NCI-H1048 (cell line): ENCODE data around the gene PPIL4.

ENCODE experiments used
- DNase-seq: peaks from one replicate; lab custom pipeline; 2025; lab: John Stamatoyannopoulos, UW

The PPIL4 gene, protein sequence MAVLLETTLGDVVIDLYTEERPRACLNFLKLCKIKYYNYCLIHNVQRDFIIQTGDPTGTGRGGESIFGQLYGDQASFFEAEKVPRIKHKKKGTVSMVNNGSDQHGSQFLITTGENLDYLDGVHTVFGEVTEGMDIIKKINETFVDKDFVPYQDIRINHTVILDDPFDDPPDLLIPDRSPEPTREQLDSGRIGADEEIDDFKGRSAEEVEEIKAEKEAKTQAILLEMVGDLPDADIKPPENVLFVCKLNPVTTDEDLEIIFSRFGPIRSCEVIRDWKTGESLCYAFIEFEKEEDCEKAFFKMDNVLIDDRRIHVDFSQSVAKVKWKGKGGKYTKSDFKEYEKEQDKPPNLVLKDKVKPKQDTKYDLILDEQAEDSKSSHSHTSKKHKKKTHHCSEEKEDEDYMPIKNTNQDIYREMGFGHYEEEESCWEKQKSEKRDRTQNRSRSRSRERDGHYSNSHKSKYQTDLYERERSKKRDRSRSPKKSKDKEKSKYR

DNA sequence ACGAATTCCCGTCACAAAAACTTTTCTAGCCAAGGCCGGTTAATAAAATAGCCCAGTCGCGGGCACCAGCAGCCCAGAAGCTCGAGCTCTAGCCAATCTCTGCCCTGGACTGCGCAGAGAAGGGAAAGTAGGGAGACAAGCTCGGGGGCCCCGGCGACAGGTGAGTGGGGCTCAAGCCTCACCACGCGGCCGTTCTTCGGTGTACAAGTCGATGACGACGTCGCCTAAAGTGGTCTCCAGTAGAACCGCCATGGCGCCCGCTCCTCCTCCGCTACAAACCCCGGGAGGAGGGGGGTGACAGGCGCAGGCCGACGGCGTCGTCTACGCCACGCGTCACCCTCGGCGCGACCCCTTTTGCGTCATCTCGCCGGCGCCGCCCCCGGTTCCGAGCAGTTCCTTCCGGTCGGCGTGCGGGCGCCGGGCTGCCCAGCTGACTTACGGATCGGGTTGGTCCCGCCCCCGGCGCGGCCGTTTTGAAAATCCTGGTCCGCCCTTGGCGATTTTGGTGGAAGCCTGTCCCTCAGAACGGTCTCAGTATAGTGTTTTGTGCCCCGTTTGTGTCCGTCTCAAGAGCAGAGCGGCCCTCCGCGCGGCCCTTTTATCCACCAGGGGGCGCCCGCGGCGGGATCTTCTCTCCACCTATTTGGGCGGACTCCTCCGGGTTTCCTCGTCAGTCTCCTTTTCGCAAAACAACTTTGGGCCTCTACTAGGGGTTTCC is at the start of gene PPIL4:
Gene PPIL4 (minus strand): TSS at position 290 of the 718 bp plus-strand sequence. CDS start 38 bp downstream, at position 252.
- peak; percentile 96 for DNase-seq

DNA sequence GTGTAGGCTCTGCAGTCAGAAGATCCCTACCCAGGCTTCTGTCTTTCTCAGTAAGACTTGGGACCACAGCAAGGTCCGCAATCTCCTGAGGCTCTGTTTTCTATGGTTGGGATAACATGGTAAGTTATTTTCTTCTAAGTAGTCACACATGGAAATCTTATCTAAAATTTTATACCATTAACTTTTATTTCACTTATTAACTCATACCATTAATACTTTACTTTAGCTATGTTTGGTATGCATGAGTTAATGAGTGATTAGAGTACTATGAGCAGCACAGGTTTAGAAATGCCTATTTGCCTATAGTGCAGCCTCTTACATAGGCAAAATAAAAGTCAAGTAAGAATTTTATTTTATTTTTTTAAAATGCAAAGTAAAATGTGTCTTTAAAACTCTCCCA is 47.6 kb upstream of the PPIL4 start:
- DNase-seq, result no peak

DNA sequence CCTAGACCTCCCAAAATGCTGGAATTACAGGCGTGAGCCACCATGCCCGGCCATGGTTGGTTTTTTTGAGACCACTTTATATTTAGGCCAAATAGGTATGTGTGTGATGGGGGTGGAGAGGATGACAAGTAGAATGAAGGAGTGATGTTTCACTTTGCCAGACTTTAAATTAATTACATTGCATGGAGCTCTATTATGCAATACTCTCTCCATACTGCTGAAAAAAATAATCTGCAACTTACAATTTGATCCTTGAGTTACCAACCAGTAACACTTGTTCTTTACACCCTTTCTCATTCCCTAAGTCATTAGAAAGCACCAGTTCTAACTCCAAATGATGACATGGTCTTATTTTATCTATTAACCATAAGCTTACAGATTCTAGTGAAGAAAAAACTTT is 47.1 kb upstream of the PPIL4 start:
- DNase-seq, result no peak

DNA sequence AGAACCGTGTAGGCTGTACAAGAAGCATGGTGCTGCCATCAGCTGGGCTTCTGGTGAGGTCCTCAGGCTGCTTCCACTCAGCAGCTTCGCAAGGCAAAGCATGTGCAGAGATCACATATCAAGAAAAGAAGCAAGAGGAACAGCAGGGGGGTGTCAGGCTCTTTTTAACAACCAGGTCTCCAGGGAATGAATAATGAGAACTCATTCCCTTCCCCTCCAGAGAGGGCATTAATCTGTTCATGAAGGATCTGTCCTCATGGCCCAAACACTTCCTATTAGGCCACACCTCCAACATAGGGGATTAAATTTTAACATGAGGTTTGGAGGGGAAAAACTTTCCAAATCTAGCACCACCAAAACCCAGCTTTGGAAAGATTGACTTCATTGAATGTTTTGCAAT is 40.3 kb upstream of the PPIL4 start:
- DNase-seq, result no peak

DNA sequence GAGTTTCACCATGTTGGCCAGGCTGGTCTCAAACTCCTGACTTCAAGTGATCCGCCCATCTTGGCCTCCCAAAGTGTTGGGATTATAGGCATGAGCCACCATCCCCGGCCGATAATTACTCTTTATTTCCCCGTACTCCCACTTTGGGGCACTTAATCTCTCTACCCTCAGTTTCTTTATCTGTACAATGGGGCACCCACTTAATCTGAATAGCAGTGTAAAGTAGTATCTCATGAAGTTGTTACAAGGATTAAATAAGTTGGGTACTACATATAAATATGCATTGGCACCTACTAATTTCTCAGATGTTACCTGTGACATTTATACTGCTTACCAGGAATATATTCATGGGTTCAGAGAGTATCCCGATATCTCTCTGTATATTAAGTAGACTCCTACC is 35.5 kb upstream of the PPIL4 start:
- no peak for DNase-seq

DNA sequence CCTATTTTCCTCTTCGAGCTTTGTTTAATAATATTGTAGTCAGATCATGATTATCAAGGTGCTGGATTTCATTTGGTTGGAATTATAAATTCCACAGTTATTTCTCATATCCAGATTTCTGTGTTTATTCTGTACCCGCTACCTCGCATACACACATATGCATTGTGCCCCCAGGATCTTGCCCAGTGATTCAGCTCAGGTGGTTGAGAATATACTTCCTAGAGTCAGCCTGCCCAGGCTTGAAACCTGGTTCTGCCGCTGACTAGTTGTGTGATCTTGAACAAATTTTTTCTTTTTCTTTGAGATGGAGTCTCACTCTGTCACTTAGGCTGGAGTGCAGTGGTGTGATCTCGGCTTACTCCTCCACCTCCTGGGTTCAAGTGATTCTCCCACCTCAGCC is 35.0 kb upstream of the PPIL4 start:
- no peak for DNase-seq

DNA sequence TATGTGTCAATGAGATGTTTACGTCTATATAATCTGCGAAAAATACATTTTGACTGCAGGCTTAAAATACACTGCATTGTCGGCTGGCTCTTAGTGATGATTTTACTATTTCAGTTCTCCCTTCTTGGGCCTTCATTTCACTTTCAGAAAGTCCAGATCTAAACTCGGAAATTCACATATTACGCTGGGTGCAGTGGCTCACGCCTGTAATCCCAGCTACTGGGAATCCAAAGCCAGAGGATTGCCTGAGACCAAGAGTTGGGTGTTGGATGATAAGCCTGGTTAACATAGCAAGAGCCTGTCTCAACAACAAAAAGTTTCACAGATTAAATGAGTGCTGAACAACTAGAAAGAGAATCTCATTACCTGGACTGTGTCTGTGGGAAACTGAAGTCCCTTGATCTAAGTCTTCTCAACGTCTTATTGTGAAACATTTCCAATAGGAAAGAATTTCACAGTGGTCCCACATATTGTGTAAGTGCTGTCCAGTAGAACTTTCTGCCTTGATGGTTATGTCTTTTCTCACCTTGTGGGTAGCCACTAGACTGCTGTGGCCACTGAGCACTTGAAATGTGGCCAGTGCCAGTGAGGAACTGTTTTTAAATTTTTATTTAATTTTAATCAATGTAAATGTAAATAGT is 22.2 kb upstream of the PPIL4 start:
- DNase-seq, result no peak

DNA sequence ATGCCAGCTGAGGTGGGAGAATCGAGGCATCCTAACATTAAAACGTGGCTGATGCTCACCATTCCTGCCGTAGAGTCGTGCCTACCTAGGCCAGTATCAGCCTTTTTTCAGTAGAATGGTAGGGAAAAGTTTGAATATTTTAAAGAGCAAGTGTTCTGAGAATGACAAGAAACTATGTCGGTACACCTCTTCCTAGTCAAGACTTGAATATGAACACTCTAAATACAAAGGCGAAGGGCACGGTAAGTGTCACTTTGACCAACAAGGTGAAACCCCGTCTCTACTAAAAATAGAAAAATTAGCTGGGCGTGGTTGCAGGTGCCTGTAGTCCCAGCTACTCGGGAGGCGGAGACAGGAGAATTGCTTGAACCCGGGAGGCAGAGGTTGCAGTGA is 21.3 kb upstream of the PPIL4 start:
- no peak for DNase-seq

DNA sequence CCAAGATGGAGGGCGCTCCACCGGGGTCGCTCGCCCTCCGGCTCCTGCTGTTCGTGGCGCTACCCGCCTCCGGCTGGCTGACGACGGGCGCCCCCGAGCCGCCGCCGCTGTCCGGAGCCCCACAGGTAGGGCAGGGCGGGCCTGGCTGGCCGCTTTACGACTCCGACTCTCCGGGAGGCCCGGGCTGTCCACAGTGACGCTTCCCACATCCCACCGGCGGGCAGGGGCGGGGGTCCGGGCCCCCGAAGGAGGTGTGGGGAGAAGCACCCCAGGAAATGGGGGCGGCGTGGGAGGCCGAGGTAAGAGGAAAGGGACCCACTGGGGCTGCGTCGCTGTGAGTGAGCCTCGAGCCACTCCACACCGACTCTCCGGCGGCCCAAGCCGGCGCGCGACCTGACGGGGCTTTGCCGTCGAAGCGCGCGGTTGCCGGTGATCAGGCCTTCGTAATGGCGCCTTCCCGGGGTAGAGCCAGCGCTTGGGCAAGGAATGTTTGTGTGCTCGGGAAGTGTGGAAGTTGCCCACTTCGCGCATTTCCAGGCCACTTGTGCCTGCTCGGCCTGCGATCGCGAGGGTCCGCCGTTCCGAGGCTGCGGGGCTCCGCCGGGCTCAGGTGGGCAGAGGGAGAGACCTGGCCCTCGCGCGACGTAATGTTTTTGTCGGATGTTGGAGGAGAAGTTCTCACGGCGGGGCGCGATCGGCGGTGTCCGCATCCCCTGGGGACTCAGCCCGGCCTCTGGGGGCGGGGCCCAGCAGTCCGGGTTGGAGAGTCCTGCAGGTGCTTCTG is 20.8 kb upstream of the PPIL4 start:
- DNase-seq, result no peak

DNA sequence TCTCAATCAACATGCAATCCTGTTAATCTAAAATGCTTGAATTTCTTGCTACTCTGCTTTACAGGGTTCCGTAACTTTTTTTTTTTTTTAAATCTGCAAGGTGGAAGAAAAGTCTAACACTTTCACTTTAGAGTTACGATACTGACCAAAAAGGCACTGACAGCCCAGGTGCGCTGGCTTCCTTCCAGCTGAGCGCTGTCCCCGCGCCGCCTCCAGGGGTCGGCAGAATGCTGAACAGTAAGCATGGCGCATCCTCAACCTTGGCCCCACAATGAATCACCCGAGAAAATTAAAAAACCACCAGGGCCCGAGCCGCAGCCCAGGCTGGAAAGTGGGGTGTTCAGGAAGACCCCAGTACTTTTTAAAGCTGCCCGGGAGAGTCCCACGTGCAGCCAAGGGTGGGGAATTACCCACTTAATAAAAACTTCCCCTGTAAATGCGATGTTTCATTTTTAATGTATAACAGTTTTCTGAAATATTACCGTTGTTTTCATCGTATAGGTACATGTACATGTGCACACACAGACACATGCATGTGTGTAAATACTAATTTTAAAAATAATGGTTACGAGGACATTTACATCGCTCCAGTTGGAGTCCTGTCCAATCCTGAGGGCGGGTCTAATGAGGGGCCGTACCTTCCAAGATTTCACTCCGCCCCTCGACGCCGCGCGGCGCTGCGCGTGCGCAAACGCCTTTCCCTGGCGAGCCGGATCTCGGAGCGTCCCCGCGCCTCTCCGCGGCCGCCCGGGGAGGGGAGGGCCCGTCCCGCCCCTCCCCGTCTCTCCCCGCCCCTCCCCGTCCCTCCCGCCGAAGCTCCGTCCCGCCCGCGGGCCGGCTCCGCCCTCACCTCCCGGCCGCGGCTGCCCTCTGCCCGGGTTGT is 19.9 kb upstream of the PPIL4 start, which contains the start of gene GINM1:
Gene GINM1 (plus strand): TSS at position 849 of the 883 bp plus-strand sequence. CDS start 40 bp downstream, outside the sequence.
- DNase-seq, result peak; percentile 89

DNA sequence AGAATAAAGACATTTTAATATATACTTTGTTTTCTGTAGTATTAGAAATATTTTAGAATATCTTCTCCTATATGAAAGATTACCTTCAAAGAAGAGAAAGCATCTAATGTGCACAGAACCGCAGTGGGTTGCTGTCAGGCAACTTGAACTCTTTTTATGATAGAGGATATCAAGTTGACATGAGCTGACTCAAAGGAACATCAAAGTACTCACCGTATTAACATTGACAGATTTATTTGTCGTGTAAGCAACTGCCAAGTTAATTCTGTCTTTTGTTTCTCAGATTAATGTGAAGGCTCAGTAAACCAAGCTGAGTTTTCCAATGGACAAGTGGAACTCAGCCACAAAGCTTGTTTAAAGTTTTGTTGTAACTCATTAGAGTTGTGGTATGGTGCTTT is 18.1 kb upstream of the PPIL4 start:
- DNase-seq, result no peak

DNA sequence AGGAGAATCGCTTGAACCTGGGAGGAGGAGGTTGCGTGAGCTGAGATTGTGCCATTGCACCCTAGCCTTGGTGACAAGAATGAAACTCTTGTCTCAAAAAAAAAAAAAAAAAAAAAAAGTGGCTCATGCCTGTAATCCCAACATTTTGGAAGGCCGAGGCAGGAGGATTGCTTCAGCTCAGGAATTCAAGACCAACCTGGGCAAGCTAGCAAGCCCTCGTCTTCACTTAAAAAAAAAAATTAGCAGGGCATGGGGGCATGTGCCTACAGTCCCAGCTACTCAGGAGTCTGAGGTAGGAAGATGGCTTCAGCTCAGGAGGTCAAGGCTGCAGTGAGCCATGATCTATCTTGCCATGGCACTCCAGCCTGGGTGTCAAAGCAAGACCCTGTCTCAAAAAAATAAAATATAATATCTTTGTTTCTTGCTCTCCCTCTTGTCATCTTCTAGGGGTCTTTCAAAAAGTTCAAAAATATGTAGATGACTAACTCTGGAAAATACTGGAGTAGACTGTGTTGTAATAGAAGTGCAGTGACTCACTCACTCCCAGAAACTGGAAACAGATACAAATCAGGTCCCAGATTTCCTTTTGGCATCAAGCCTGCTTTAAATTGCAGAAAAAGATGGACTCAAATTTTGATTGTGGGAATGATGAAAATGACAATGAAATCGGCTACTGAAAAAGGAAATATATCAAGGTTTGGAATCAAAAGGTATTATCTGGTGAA is 17.5 kb upstream of the PPIL4 start:
- DNase-seq, result no peak

DNA sequence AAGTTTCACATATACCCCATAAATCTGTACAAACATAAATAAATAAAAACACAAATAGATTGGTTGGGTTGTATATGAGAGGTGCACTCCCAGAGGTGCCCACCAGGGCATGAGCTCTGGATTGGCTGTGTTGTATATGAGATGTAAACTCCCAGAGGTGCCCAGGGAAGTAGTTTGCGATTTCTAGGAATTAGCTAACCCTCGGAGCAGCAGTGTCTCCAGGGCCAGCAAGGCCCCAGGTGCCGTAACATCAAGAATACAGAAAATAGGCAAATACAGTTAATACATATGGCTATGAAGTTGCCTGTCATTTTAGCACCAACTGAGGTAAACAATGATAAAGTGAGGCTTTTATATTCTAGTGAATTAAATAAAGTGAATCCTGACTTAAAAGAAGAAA is 14.9 kb upstream of the PPIL4 start:
- DNase-seq, result no peak

DNA sequence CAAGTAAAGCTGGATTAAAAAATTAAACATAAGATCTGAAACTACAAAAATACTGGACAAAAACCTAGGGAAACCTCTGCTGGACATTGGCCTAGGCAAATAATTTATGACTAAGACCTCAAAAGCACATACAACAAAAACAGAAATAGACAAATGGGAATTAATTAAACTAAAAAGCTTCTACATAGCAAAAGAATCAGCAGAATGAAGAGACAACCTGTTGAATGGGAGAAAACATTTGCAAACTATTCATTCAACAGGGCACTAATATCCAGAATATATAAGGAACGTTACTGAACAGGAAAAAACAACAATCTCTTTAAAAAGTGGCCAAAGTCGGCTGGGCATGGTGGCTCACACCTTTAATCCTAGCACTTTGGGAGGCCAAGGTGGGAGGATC is 13.5 kb upstream of the PPIL4 start:
- no peak for DNase-seq

DNA sequence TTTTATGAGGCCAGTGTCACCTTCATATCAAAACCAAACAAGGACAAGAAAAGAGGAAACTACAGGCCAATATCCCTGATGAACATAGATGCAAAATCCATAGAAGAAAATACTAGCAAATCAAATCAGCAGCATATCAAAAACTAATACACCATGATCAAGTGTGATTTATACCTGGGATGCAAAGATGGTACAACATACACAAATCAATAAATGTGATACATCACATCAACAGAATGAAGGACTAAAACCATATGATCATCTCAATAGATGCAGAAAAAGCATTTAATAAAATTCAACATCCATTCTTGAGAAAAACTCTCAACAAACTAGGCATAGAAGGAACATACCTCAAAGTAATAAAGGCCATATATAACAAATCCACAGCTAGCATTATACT is 12.2 kb upstream of the PPIL4 start:
- no peak for DNase-seq

DNA sequence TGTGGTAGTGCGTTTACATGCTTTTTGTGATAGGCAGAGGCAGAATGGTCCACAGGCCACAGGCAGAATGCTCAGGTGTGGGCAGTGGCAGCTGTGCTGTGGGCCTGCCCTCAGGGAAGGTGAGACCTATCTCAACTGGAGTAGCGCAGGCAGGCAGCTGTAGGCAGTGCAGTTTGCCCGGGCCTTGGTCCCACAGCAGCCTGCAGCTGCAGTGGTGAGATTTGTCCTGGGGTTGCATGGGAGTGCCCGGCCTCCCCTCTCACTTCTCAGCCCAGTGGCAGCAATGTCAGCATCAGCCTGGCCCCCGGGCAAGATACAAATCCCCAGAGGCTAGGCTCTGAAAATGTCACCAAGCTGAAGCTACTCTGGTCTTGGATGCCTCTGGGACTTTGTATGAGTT is 6.1 kb upstream of the PPIL4 start:
- DNase-seq, result no peak

DNA sequence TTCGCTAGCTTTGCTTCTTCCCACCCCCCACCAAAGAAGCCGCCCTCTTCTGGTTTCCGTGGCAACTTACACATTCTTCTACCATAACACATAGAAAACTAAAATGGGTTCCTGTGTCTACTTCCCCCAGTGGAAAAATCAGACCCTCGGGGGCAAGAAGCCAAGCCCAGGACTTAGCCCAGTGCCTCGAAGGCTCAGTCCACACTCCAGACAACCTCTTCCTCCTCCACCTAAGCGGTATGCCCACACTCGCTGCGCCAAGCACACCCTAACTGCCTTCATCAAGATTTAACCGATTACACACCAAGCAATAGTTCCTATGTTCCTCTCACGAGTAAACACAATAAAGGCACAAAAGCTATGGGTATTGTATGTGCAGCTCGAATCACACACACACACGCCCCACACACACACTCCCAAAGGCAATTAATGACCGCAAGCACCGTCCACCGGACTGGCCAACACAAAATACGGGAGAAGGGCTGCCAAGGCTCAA is 537 bp downstream of the PPIL4 start:
- DNase-seq, result no peak

DNA sequence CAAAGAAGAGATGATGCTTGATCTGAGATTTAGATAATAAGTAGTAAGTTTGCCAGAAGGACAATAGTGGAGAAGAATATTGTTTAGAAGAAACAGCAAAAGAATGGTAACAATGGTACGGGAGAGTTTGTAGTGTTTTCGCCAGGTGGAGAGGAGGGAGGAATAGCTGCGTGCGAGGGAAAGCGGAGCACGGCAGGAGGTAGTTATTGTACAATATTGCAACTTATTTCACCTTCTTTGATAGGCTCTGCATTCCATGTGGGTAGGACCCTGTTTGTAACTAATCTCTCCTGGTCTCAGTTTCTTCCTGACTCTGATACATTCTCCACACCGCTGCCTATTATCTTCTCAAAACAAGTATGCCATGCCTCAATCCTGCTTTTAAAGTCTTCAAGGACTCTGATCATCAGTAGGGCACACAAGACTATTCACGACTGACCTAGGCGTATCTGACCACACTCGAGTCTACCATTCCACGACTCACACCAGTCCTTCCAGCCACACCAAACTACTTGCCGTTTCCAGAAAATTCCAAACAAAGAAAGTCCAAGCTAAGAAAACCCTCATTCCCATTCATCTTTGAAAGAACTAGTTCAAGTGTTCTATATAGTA is 1.1 kb downstream of the PPIL4 start:
- DNase-seq, result no peak

DNA sequence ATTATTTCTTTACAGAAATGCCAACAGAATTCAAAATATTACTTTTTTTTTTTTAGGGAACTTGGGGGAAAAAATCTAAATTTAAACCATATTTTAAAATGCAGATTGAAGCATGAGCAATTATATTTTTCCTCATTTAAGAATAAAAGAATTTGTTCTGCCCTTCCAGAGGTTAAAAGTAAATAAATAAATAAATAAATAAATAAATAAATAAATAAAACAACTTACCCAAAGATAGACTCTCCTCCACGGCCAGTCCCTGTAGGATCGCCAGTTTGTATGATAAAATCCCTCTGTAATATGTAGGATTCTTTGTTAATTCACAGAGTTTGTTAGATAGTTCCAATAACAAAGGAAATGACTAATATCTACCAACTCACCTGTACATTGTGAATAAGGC is 4.7 kb downstream of the PPIL4 start:
- no peak for DNase-seq

DNA sequence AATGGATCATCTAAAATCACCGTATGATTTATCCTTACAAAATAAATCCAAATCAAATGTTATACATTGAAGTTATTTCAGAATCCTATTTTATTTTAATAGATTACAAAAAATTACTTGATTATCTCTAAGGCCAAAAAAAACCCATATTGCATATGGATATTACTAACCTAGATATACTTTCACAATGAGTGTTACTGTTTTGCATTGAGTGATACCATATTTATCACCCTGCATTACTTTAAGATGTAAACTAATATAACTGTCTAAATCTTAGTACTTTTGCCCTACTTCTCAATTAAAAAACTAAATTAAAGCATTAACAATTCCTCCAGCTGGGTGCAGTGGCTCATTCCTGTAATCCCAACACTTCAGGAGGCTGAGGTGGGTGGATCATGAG is 11.1 kb downstream of the PPIL4 start:
- DNase-seq, result no peak
